GM12874 (cell line): ENCODE measurements around the gene PPP4C.

ENCODE experiments used
- TF ChIP-seq, protein P1 (sequence below): IDR thresholded peaks from 2 replicates; pipeline ENCODE4 v1.5.1; 2011; ENCODE audit warnings: low read depth, mild to moderate bottlenecking, control low read depth, low read length, moderate library complexity; ENCODE audit not compliant: insufficient read depth

The PPP4C gene

DNA sequence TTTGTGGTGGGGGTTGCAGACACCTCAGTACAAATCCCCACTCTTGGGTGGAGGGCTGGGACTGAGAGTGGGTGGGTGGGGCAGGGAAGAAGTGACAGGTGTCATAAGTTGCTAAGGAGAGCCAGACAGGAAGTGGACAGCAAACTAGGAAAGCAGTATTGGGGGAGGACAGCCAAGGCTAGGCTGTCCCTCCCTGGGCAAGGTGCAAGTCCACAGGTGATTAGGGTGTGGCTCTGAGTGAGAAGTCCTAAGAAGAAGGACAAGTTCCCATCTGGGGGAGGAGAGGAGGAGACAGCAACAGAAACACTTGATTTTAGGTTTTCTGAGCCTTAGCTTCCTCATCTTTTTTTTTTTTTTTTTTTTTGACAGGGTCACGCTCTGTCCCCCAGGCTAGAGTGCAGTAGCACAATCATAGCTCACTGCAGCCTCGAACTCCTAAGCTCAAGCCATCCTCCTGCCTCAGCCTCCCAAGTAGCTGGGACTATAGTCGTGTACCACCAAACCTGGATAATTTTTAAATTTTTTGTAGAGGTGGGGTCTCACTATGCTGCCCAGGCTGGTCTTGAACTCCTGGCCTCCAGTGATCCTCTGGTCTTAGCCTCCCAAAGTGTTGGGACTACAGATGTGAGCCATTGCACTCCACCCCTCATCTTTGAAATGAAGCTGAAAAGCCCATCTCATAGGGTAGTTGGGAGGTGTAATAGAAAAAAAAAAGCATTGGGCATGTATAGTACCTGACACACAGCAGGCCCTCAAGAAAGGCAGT lies 44.7 kb downstream of the PPP4C start:
- TF ChIP-seq, protein P1, sequence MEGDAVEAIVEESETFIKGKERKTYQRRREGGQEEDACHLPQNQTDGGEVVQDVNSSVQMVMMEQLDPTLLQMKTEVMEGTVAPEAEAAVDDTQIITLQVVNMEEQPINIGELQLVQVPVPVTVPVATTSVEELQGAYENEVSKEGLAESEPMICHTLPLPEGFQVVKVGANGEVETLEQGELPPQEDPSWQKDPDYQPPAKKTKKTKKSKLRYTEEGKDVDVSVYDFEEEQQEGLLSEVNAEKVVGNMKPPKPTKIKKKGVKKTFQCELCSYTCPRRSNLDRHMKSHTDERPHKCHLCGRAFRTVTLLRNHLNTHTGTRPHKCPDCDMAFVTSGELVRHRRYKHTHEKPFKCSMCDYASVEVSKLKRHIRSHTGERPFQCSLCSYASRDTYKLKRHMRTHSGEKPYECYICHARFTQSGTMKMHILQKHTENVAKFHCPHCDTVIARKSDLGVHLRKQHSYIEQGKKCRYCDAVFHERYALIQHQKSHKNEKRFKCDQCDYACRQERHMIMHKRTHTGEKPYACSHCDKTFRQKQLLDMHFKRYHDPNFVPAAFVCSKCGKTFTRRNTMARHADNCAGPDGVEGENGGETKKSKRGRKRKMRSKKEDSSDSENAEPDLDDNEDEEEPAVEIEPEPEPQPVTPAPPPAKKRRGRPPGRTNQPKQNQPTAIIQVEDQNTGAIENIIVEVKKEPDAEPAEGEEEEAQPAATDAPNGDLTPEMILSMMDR, result no peak

- TF ChIP-seq, protein P1, result no peak
Observed at GRCh38 chr16:30121741-30122571, 46.2 kb downstream of the PPP4C start.

DNA sequence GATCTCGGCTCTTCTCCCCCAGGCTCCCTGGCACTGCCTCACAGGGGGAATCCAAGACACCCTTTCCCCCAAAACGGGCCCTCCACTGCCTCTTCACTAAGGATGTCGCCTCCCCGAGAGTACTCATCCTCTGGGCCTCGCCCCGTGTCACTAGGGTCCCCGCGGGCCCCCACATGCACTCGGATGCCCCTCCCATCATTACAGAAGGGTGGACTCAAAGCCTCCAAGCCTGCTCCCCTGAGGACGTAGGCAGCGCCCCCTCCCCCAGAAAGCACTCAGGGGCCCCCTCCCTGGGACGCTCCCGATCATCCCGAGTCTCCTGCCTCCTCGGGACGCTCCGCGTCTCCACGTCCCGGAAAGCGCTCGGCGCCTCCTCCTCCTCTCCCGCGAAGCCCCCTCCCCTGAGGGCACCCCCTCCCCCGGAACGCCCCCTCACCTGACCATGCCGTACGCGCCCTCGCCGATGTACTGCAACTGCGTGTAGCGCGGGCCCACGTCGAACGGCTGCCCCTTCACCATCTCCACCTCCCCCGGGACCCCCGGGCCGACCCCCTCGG lies 46.9 kb downstream of the PPP4C start:
- TF ChIP-seq, protein P1, result no peak

- TF ChIP-seq, protein P1, result no peak
Observed at GRCh38 chr16:30124985-30125379, 49.2 kb downstream of the PPP4C start.

DNA sequence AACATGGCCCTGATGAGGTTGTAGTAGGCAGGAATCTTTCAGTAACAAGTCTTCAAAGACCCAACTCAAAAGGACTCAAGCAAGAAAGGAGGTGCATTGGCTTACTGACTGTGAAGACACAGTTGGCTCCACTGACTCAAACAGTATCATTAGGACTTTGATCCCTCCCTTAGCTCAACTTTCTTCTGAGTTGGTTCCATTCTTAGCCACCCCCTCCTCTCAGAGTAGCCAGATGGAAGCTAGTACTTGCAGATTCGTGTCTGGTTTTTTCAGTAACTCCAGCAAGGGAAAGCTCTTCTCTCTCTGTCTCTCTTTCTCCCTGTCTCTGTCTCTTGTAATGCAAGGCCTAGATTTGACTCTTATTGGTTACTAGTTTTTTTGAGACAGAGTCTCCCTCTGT lies 52.2 kb downstream of the PPP4C start:
- TF ChIP-seq, protein P1, result no peak

GRCh38 chr16:30131869-30132475 lies 56.2 kb downstream of the PPP4C start:
- TF ChIP-seq, protein P1, result no peak

GRCh38 chr16:30132591-30132990 lies 56.8 kb downstream of the PPP4C start:
- TF ChIP-seq, protein P1, result no peak
